ENCODE results near the gene COMMD7. TPM values are rescaled to one million over a fixed set of nuclear protein-coding genes. Genes with fewer than 3 reads are reported as not detected.
A peak's percentile ranks its signal among the peaks of the same experiment; 100 is the strongest.
"Not testable (repeated sequence)": the region's sequence is repeated elsewhere in the genome, so short reads cannot be mapped to it uniquely, and the experiment has no call there.

Gene COMMD7
- total RNA-seq, 1 experiment from 2014 or later, result 49.2 TPM

- in situ Hi-C loops (cut with HindIII; ENCODE audit: low pct_unique_long_range_greater_than_20kb, low sequenced_read_pairs), result no loop called here
- DNase-seq (ENCODE audit: low read depth, low spot score), result peak; percentile 43
These were observed 6.8 kb upstream of the COMMD7 start for GRCh38 chr20:32749914-32750637.

GRCh38 chr20:32742322-32743236 lies 688 bp downstream of the COMMD7 start:
- in situ Hi-C loops (cut with HindIII; ENCODE audit: low pct_unique_long_range_greater_than_20kb, low sequenced_read_pairs), result no loop called here
- DNase-seq (ENCODE audit: low read depth, low spot score), result no peak

GRCh38 chr20:32741151-32741550 lies 2.1 kb downstream of the COMMD7 start:
- in situ Hi-C loops (cut with HindIII; ENCODE audit: low pct_unique_long_range_greater_than_20kb, low sequenced_read_pairs), result no loop called here
- no peak for DNase-seq (ENCODE audit: low read depth, low spot score)

- in situ Hi-C loops (cut with HindIII; ENCODE audit: low pct_unique_long_range_greater_than_20kb, low sequenced_read_pairs), result no loop called here
These were observed 5.7 kb downstream of the COMMD7 start for GRCh38 chr20:32737371-32738223.

DNA sequence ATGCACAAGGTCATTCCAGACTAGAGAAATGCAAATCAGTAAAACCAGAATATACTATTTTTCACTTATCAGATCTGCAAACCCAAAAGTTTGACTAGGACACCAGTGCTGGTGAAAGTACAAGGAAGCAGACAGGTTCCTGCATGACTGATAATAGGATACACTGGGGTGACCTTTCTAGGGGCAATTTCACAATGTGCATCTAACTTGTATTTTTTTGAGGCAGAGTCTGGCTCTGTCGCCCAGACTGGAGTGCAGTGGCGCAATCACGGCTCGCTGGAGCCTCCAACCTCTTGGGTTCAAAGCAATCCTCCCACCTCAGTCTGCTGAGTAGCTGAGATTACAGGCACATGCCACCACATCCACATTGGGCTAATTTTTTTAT lies 11.4 kb downstream of the COMMD7 start:
- DNase-seq (ENCODE audit: low read depth, low spot score), result no peak
- in situ Hi-C loops (cut with HindIII; ENCODE audit: low pct_unique_long_range_greater_than_20kb, low sequenced_read_pairs), result no loop called here

More at GRCh38 chr20:32737371-32738223, 5.7 kb downstream of the COMMD7 start:
- DNase-seq (ENCODE audit: low read depth, low spot score), result peak; percentile 22

- DNase-seq (ENCODE audit: low read depth, low spot score); in situ Hi-C loops (cut with HindIII; ENCODE audit: low pct_unique_long_range_greater_than_20kb, low sequenced_read_pairs): not testable (repeated sequence)
These were observed 13.9 kb downstream of the COMMD7 start for GRCh38 chr20:32729334-32729733.

DNA sequence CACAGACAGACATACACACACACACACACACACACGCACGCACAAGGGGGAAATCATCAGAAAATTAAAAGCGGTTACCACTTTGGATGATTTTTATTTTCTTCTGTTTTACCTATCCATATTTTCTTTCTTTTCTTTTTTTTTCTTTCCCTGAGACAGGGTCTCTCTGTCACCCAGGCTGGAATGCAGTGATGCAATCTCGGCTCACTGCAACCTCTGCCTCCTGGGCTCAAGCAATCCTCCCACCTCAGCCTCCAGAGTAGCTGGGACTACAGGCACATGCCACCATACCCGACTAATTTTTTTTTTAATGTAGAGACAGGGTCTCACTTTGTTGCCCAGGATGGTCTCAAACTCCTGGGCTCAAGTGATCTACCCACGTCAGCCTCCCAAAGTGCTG lies 14.8 kb downstream of the COMMD7 start:
- DNase-seq (ENCODE audit: low read depth, low spot score); in situ Hi-C loops (cut with HindIII; ENCODE audit: low pct_unique_long_range_greater_than_20kb, low sequenced_read_pairs): not testable (repeated sequence)

DNA sequence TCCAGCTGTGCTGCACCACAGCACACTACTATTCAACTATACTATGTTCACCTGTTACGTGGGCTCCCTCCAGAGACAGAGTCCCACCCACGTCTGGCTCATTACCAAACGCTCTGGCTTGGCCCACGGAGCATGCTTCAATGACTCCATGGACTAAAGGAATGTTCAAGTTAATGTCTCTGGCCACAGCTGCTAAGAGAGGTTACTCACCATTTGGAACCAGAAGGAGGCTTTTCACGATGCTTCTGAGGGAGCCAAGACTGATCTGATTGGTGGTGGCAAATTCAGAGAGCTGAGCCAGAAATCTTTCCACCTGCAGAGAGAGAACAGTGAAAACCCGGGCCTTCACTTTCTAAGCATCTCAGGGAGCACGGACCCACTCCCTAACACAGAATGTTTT lies 15.6 kb downstream of the COMMD7 start:
- in situ Hi-C loops (cut with HindIII; ENCODE audit: low pct_unique_long_range_greater_than_20kb, low sequenced_read_pairs), result no loop called here
- DNase-seq (ENCODE audit: low read depth, low spot score), result no peak

DNA sequence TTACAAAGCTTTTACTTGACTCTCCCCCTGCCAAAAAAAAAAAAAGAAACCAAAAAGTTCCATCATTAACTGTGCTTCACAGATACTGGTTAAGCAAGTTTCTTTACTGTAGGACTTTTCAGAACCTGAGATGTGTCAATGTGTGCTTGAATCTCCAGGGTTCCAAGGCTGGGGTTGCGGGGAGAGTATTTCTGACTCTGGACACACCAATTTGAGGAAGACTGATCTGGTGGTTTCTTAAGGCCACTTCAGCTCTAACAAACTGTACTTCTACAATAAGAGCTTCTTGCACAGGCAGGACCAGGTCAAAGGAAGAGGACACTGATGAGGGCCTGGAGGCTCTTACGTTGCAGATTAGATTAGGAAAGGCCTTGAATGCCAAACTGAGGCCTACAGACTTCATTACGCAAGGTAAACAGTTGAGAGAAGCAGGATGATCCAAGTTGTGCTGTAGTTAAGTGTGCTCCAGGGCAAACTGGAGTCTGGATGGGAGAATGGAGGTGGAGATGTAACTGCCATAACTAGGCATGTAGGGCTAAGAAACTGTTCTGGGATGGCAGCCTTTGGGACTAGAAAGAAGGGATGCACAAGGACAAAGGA lies 24.4 kb downstream of the COMMD7 start:
- no peak for DNase-seq (ENCODE audit: low read depth, low spot score)
- in situ Hi-C loops (cut with HindIII; ENCODE audit: low pct_unique_long_range_greater_than_20kb, low sequenced_read_pairs), result no loop called here

- in situ Hi-C loops (cut with HindIII; ENCODE audit: low pct_unique_long_range_greater_than_20kb, low sequenced_read_pairs), result no loop called here
These were observed 31.9 kb downstream of the COMMD7 start for GRCh38 chr20:32711346-32711745.

GRCh38 chr20:32709632-32710121 lies 33.6 kb downstream of the COMMD7 start:
- in situ Hi-C loops (cut with HindIII; ENCODE audit: low pct_unique_long_range_greater_than_20kb, low sequenced_read_pairs), result no loop called here
- DNase-seq (ENCODE audit: low read depth, low spot score), result no peak

More at GRCh38 chr20:32711346-32711745, 31.9 kb downstream of the COMMD7 start:
- no peak for DNase-seq (ENCODE audit: low read depth, low spot score)

- DNase-seq (ENCODE audit: low read depth, low spot score); in situ Hi-C loops (cut with HindIII; ENCODE audit: low pct_unique_long_range_greater_than_20kb, low sequenced_read_pairs): not testable (repeated sequence)
These were observed 34.1 kb downstream of the COMMD7 start for GRCh38 chr20:32709029-32709631.

- no peak for DNase-seq (ENCODE audit: low read depth, low spot score)
- in situ Hi-C loops (cut with HindIII; ENCODE audit: low pct_unique_long_range_greater_than_20kb, low sequenced_read_pairs), result no loop called here
These were observed 35.3 kb downstream of the COMMD7 start for GRCh38 chr20:32707691-32708581.

- no peak for DNase-seq (ENCODE audit: low read depth, low spot score)
- in situ Hi-C loops (cut with HindIII; ENCODE audit: low pct_unique_long_range_greater_than_20kb, low sequenced_read_pairs), result no loop called here
These were observed 36.8 kb downstream of the COMMD7 start for GRCh38 chr20:32706486-32706885.

DNA sequence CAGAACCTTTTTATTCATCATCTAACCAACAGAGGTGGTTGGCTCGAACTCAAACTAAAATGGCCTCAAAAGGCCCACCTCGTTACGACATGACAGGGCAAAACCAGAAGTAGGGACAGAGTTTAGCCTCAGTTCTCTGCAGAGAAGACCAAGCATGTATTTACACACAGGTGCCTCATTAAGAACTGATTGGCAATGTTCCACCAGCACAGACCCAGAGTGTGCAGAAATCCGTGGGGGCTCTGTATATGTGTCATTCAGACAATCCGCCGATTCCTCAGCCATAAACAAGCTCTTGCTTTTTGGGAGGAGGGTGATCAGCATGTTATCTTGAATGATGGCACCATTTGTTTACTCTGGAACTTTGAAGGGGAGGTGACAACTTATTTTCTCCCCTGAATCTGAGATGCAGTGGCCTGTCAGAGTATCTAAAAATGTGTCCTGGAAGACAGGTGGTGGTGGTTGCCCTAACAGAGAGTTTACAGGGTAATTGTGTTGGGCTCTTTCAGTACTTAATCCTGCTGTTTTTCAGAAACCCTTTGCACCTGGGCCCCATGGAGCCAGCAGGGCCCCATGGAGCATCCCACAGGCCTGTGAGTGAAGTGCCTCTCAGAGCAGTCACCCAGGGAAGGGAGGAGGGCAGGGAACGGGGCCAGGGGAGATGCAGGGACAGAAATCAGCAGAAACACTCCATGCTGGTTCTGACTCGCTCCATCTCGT lies 40.4 kb downstream of the COMMD7 start:
- in situ Hi-C loops (cut with HindIII; ENCODE audit: low pct_unique_long_range_greater_than_20kb, low sequenced_read_pairs), result no loop called here
- no peak for DNase-seq (ENCODE audit: low read depth, low spot score)
